NCI-H1694 treated with DMSO at 0.1 percent for 48 hours (cell line): ENCODE results near the gene PLEKHA7.
"Not testable (repeated sequence)": the region's sequence is repeated elsewhere in the genome, so short reads cannot be mapped to it uniquely, and the experiment has no call there.

ENCODE experiments used
- DNase-seq: peaks from one replicate; lab custom pipeline; 2025; lab: John Stamatoyannopoulos, UW

The PLEKHA7 gene

DNA sequence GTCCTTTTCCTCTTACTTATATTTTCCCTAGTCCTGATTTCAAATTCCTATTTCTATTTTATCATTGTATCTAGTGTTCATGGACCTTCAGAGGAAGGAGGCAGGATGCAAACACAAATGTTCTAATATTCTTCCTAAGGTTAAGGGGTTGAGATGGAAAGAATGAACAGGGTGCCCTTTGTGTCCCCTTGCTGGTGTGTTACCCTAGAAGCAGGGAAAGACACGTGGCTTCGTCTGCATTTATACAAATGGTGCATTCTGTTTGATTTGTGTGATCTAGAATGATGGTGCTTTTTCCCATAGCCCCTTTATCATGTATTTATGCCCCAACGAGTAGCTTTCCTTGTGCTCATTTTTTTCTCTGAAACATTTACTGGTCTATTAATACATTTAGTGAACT, 76.2 kb downstream of the PLEKHA7 start:
- no peak for DNase-seq

DNA sequence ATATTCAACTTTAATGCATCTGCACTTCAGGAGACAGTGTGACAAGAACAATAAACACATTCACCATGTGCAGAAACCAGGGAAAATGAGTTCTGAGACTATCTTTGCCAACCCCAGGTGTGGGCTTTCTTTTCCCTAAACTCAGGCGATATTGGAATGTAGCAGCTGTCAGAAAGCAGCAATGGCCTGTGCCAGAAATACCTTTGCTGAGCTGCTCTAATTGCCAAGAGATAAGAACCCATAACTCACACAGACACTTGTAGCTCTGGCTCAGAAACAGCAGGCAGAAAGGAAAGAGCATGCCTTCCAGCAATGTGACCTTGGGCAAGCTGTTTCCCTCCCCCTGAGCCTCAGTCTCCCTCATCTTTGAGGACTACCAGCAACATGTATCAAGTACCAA, 77.6 kb downstream of the PLEKHA7 start:
- no peak for DNase-seq

DNA sequence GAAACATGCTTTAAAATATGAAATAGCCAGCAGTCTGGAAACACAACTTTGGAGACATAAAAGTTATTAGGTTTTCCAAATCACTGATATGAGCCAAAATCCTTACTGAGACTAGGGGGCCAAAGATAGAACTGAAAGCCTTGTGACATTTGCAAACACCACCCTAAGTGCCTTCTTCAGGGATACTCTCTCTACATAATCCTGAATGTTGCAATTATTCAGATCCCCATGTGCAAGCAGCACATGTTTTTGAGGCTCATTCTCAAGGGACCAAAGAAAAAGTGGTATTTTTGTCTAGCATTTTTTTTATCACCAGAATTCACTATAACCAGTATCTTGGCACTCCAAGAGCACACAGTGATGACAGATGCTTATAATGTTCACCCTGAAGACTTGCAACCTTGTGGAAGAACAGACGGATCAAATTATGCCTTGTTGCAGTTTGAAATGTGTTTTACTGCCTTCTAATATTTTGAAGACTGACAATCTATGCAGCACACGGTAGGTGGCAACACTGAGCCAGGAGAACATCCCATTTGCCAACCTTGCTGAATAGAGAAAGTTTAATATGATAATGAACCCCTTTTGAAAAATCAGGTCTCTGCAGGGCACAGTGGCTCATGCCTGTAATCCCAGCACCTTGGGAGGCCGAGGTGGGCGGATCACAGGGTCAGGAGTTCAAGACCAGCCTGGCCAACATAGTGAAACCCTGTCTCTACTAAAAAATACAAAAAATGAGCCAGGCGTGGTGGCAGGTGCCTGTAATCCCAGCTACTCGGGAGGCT, 78.5 kb downstream of the PLEKHA7 start:
- peak; percentile 26 for DNase-seq

GRCh38 chr11:16933756-16934603, 80.2 kb downstream of the PLEKHA7 start:
- no peak for DNase-seq

DNA sequence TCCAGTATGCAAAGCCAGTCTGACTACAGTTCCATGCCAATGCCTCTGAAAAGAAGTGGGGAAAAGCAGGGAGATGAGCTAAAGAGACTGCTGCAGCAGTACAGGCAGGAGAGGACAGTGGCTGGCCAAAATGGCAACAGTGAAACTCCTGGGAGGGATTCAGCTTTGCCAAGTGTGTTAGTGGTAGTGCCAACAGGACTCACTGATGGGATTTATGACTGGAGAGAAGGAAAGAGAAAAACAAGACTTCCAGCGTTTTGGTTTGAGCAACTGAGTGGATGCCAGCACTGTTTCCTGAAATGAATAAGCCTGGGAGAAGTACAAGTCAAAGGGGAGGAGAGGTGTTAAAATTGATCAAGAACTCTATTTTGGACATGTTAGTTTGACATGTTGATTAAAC, 80.9 kb downstream of the PLEKHA7 start:
- no peak for DNase-seq

GRCh38 chr11:16928044-16928443, 86.2 kb downstream of the PLEKHA7 start:
- no peak for DNase-seq

DNA sequence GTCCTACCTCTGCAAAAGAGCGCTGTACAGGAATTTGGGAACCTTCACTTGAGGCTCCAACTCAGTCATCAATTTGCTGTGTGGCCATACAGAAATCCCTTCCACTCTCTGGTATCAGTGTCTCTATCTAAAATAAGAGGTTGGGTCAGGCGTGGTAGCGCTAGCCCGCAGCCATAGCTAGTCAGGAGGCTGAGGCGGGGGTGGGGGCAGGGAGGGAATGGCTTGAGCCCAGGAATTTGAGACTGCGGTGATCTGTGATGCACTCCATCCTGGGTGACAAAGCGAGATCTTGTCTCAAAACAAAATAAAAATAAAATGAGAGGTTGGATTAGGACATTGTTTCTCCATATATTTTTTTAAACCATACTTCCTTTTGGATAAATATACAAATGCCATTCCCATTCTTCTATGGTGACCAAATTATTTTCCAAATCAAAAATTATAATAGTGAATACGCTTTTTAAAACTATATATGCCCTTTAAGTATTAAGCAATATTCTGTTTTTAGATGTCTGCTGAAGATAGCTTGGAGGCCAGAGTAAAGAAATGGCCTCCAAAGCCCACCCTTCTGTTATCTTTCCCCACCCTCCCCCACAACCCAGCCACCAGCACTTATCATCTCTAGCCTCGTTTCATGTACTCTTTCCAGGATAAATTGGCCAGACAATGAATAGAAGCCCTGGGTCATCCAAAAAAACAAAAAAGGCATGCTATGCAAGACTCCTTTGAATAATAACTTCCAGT, 87.2 kb downstream of the PLEKHA7 start:
- DNase-seq = no peak

GRCh38 chr11:16925561-16926065, 88.6 kb downstream of the PLEKHA7 start:
- DNase-seq = no peak

GRCh38 chr11:16924826-16925560, 89.2 kb downstream of the PLEKHA7 start:
- no peak for DNase-seq

DNA sequence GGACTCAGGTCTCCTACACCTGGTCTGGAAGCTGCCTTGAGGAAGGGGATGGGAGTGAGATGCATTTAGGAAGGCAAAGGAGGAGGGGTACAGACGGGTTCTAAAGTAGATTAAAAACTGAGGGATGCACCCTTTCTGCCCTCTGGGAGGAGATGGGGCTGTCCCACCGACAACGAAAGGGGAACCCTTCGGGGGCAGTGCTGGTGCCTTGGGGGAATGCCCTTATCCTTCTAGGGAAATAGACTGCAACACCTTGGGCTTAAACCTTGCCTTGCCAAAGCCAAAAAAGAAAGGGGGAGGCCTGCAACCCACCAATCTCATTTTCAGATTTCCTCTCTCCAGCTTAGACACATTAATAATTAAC, 89.8 kb downstream of the PLEKHA7 start:
- no peak for DNase-seq

GRCh38 chr11:16923987-16924386, 90.2 kb downstream of the PLEKHA7 start:
- DNase-seq = no peak

- no peak for DNase-seq
Observed at GRCh38 chr11:16921668-16922067, 92.5 kb downstream of the PLEKHA7 start.

DNA sequence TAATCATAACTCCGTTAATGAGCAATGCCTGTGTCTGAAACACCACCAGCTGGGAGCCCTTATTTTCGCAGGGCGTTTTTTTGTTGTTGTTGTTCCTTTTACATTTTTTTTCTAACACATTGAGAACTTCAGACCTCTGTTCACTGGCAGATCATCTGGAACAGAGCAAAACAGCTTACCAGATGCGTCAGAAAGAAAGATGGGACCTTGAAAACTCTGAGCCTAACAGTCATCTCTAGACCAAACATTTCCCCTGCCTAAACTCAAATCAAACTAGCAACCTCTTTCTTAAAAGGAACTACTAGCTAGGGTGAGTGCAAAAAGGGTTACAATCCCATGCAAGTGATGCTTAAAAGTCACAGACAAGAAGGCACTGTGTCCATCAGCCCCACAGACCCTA, 93.2 kb downstream of the PLEKHA7 start:
- no peak for DNase-seq

DNA sequence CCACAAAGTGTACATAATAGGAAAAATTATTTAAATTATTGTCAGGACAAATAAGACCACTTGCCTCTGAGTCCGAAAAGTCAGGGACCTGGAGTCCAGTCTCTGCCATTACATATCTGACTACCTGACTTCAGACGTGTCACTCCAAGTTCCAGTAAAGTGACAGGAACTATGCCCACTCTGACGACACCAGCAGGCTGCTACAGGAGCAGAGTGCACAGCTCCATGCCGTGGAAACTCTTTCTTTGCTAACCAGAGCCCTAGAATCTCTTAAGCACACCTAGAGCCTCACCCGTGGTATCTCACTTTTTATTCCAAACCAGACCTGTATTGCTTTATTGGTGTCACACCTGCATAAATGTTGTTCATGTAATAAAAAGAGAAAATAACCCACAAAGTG, 93.7 kb downstream of the PLEKHA7 start:
- no peak for DNase-seq

GRCh38 chr11:16918543-16919182, 95.6 kb downstream of the PLEKHA7 start:
- DNase-seq = not testable (repeated sequence)

GRCh38 chr11:16917941-16918340, 96.3 kb downstream of the PLEKHA7 start:
- no peak for DNase-seq

- no peak for DNase-seq
Observed at GRCh38 chr11:16912692-16913111, 101.5 kb downstream of the PLEKHA7 start.

GRCh38 chr11:16911658-16912057, 102.6 kb downstream of the PLEKHA7 start:
- DNase-seq = no peak

GRCh38 chr11:16911186-16911585, 103.0 kb downstream of the PLEKHA7 start:
- no peak for DNase-seq

DNA sequence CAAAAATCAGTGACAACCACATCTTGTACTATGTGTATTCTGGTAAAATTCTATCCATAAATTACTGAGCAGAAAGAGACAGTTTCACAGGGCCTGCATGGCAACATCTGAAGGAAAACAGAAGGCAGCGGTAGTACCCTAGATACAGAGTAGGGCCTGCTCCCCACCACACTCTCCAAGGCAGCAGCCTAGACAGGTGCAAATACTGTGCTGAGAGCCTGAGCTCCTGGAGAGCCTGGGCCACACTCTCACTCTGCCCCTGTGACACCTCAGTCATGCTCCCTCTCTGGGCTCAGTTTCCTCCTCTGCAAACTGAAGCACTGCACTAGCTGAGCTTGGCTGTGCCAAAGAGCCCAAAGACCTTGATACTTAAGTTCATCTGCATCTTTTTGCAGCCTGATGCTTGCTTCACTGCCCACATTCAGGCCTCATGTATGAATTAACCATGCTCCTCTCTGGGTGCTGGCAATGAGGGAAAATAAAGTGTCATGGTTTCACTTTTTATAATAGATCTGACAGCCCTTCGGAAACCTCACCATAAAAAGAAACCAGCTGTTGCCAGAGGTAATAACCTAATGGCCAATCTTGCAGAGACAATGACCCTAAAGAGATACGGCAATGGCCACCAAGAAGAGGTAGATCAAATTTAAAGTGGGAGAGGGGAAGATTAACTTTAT, 104.7 kb downstream of the PLEKHA7 start:
- DNase-seq = no peak

DNA sequence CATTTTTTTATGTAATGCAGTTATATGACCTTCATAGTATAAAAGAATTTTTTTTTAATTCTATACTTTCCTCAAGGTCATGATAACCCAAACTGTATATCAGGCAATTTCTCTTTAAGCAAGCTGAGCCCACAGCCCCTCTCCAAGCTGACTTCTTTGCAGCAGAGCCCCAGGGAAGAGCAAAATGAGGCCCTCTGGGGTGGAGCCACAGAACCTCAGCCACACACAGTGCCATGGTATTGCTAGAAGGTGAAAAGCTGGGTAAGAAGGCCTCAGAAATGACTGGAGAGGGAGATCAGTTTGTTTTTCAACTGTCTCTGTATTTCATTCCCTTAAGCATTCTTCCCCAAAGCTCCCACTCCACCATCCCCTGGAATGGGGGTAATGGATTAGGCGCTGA, 108.8 kb downstream of the PLEKHA7 start:
- no peak for DNase-seq
